ENCODE measurements around the gene MZT2A.
"Not testable (repeated sequence)": the region's sequence is repeated elsewhere in the genome, so short reads cannot be mapped to it uniquely, and the experiment has no call there.

Gene MZT2A

DNA sequence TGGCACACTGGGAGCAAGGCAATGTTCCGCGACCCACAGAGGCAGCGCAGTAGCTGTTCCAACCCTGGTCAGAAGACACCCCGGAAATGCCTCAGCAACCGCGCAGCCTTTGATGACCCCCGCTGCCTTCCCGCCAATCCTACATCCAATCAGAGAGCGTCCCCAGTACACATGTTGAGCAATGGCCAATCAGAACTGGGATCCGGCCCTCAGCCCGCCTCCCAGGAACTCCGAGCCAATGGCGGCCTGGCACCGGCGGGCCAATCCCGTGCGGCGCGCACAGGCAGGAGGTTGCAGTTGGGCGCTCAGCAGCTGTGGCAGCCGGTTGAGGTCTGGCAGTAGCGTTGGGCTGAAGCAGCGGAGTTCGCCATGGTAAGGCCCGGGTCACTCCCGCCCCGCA is 16.4 kb downstream of the MZT2A start, which contains the start of gene TUBA3D:
TUBA3D (plus strand) TSS at position 289 of the 400 bp plus-strand sequence; CDS start at position 370, 81 bp downstream.
- Histone ChIP-seq H3K36me3 (ENCODE audit: insufficient read depth) (no peaks in the 10 kb centered on the region), H3K27me3 (ENCODE audit: insufficient read depth, low read depth) (no peaks in the 10 kb centered on the region), H3K4me2 (no peak within 1 kb of the TSS), H3K79me2 (ENCODE audit: insufficient read depth, low read depth) (no peaks in the 10 kb centered on the region), H3K4me1 (ENCODE audit: low read depth, poor library complexity, severe bottlenecking) (no peaks in the 10 kb centered on the region), H3K27ac (no peak within 1 kb of the TSS), H3K4me3 (IDR thresholded peaks at IDR 0.05; ENCODE audit: insufficient read depth, low read depth, low read length) (no peak within 1 kb of the TSS), H4K20me1 (ENCODE audit: insufficient read depth) (no peaks in the 10 kb centered on the region), H3K9ac (no peak within 1 kb of the TSS), H2AFZ (ENCODE audit: low read depth) (no peak within 1 kb of the TSS)
- TF ChIP-seq, protein P1, sequence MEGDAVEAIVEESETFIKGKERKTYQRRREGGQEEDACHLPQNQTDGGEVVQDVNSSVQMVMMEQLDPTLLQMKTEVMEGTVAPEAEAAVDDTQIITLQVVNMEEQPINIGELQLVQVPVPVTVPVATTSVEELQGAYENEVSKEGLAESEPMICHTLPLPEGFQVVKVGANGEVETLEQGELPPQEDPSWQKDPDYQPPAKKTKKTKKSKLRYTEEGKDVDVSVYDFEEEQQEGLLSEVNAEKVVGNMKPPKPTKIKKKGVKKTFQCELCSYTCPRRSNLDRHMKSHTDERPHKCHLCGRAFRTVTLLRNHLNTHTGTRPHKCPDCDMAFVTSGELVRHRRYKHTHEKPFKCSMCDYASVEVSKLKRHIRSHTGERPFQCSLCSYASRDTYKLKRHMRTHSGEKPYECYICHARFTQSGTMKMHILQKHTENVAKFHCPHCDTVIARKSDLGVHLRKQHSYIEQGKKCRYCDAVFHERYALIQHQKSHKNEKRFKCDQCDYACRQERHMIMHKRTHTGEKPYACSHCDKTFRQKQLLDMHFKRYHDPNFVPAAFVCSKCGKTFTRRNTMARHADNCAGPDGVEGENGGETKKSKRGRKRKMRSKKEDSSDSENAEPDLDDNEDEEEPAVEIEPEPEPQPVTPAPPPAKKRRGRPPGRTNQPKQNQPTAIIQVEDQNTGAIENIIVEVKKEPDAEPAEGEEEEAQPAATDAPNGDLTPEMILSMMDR (conservative IDR thresholded peaks at IDR 0.05; ENCODE audit: low read depth, low read length), result no peak

DNA sequence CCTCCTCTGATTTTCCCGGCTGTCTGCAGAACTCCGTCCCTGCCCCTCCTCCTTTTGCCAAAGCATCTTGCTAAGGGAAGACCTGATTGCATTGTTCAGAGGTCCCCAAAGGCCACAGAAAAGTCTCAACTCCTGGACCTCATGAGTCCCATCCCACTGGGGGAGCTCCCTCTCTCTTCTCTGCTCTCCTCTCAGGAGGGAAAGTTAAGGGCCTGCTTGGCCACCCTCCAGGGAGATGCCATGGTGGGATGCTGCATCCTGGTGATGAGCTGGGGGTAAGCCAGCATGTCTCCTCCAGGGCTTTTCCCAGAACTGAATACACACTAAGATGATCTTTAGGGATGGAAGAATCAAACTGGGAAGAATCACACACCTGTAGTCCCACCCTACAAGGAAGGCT is 18.9 kb downstream of the MZT2A start:
- not testable (repeated sequence) for H3K27me3 ChIP-seq (ENCODE audit: insufficient read depth, low read depth); H3K4me1 ChIP-seq (ENCODE audit: low read depth, poor library complexity, severe bottlenecking)

DNA sequence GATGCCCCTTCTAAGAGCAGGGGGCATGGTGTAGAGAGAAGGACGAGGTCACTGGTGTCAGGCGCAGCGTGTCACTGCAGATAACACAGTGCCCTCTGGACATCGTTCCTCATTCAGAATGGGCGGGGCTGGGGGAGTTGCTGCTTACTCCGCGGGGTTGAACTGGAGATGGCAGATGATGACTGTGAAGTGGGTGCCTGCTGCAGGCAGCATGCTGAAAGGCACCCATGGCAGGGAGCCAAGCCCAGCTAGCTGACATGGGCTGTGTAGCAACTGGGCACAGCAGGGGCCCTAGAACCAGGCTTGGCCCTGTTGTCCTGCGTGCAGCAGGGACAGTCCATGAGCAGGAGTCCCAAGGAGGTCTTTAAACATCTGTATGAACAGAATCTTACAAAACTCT is 20.6 kb downstream of the MZT2A start:
- not testable (repeated sequence) for H3K36me3 ChIP-seq (ENCODE audit: insufficient read depth); H3K9ac ChIP-seq; H3K4me3 ChIP-seq (IDR thresholded peaks at IDR 0.05; ENCODE audit: insufficient read depth, low read depth, low read length); H3K27ac ChIP-seq; H2AFZ ChIP-seq (ENCODE audit: low read depth); H3K79me2 ChIP-seq (ENCODE audit: insufficient read depth, low read depth); H3K4me1 ChIP-seq (ENCODE audit: low read depth, poor library complexity, severe bottlenecking); H3K4me2 ChIP-seq; H3K27me3 ChIP-seq (ENCODE audit: insufficient read depth, low read depth); H4K20me1 ChIP-seq (ENCODE audit: insufficient read depth)

More for the DNA sequence above, 18.9 kb downstream of the MZT2A start:
- not testable (repeated sequence) for H3K79me2 ChIP-seq (ENCODE audit: insufficient read depth, low read depth); H3K36me3 ChIP-seq (ENCODE audit: insufficient read depth); H4K20me1 ChIP-seq (ENCODE audit: insufficient read depth); H2AFZ ChIP-seq (ENCODE audit: low read depth); H3K4me3 ChIP-seq (IDR thresholded peaks at IDR 0.05; ENCODE audit: insufficient read depth, low read depth, low read length); H3K4me2 ChIP-seq; H3K9ac ChIP-seq; H3K27ac ChIP-seq

- H4K20me1 ChIP-seq (ENCODE audit: insufficient read depth); H3K27me3 ChIP-seq (ENCODE audit: insufficient read depth, low read depth); H2AFZ ChIP-seq (ENCODE audit: low read depth); H3K27ac ChIP-seq; H3K4me3 ChIP-seq (IDR thresholded peaks at IDR 0.05; ENCODE audit: insufficient read depth, low read depth, low read length); H3K36me3 ChIP-seq (ENCODE audit: insufficient read depth); H3K9ac ChIP-seq; H3K79me2 ChIP-seq (ENCODE audit: insufficient read depth, low read depth); H3K4me1 ChIP-seq (ENCODE audit: low read depth, poor library complexity, severe bottlenecking); H3K4me2 ChIP-seq: not testable (repeated sequence)
Measured at GRCh38 chr2:131470944-131471343, 21.3 kb downstream of the MZT2A start.

DNA sequence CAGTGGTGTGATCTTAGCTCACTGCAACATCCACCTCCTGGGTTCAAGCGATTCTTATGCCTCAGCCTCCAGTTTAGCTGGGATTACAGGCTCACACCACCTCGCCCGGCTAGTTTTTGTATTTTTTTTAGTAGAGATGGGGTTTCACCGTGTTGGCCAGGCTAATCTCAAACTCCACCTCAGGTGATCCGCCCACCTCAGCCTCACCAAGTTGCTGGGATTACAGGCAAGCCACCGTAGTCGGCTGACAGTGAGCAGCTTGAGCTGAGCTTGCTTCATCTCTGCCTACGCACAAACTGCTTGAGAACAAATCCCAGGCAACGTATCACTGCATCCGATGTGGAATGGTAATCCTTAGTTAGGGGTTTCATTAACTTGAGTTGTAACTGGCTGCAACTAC is 24.5 kb downstream of the MZT2A start:
- H3K27ac ChIP-seq; H3K27me3 ChIP-seq (ENCODE audit: insufficient read depth, low read depth); H3K4me1 ChIP-seq (ENCODE audit: low read depth, poor library complexity, severe bottlenecking); H4K20me1 ChIP-seq (ENCODE audit: insufficient read depth); H3K36me3 ChIP-seq (ENCODE audit: insufficient read depth); H3K4me3 ChIP-seq (IDR thresholded peaks at IDR 0.05; ENCODE audit: insufficient read depth, low read depth, low read length); H3K4me2 ChIP-seq; H2AFZ ChIP-seq (ENCODE audit: low read depth); H3K9ac ChIP-seq; H3K79me2 ChIP-seq (ENCODE audit: insufficient read depth, low read depth): not testable (repeated sequence)

GRCh38 chr2:131454914-131455313 is 37.3 kb downstream of the MZT2A start:
- H3K4me2 ChIP-seq, result not testable (repeated sequence)

DNA sequence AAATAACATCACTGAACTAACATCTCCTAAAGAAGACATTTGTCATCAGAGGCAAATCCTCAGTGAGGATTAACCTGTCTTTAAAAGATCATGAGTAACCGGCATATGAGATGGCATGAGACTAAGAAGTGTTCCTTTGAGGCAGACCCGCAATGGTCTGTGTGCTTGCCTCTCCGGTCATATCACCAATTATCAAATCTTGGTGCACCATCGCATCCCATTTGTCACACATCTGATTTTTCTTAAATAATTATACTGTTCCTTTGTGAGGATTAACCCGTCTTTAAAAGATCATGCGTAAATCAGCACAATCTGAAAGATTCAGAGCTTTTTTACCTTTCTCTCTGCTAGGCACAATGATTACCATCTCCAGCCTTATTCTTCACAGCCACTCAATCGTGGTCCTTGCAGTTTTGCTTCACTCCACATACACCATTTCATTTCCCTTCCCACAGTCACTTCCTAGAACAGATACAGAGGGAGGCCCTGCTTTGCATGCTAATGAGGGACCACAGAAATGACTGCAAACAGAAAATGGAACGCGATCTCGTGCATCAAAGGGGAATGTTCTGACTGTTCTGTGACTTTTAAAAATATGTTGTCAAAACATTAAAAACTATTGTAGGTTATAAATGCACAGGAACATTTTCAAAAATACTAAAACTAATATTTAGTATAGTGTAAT is 40.8 kb downstream of the MZT2A start:
- not testable (repeated sequence) for H3K4me1 ChIP-seq (ENCODE audit: low read depth, poor library complexity, severe bottlenecking); H3K79me2 ChIP-seq (ENCODE audit: insufficient read depth, low read depth); H3K9ac ChIP-seq; H2AFZ ChIP-seq (ENCODE audit: low read depth); H3K27ac ChIP-seq; H3K4me3 ChIP-seq (IDR thresholded peaks at IDR 0.05; ENCODE audit: insufficient read depth, low read depth, low read length); H3K36me3 ChIP-seq (ENCODE audit: insufficient read depth); H4K20me1 ChIP-seq (ENCODE audit: insufficient read depth); H3K4me2 ChIP-seq; H3K27me3 ChIP-seq (ENCODE audit: insufficient read depth, low read depth)

More at GRCh38 chr2:131454914-131455313, 37.3 kb downstream of the MZT2A start:
- not testable (repeated sequence) for H3K36me3 ChIP-seq (ENCODE audit: insufficient read depth); H3K4me3 ChIP-seq (IDR thresholded peaks at IDR 0.05; ENCODE audit: insufficient read depth, low read depth, low read length); H3K27ac ChIP-seq; H3K79me2 ChIP-seq (ENCODE audit: insufficient read depth, low read depth); H4K20me1 ChIP-seq (ENCODE audit: insufficient read depth); H2AFZ ChIP-seq (ENCODE audit: low read depth); H3K9ac ChIP-seq; H3K27me3 ChIP-seq (ENCODE audit: insufficient read depth, low read depth); H3K4me1 ChIP-seq (ENCODE audit: low read depth, poor library complexity, severe bottlenecking)

DNA sequence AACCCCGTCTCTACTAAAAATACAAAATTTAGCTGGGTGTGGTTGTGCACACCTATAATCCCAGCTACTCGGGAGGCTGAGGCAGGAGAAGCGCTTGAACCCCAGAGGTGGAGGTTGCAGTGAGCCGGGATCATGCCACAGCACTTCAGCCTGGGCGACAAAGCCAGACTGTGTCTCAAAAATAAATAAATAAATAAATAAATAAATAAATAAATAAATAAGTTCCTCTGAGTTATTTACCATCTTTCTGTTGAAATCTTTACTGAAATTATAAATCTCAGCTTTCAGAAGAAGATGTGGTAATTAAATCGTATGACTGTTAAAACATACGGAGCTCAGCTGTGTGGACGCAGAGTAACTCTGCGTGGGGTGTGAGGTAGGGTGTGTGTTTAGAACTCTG is 44.2 kb downstream of the MZT2A start:
- H2AFZ ChIP-seq (ENCODE audit: low read depth); H3K4me1 ChIP-seq (ENCODE audit: low read depth, poor library complexity, severe bottlenecking); H3K4me3 ChIP-seq (IDR thresholded peaks at IDR 0.05; ENCODE audit: insufficient read depth, low read depth, low read length); H4K20me1 ChIP-seq (ENCODE audit: insufficient read depth); H3K36me3 ChIP-seq (ENCODE audit: insufficient read depth); H3K79me2 ChIP-seq (ENCODE audit: insufficient read depth, low read depth); H3K9ac ChIP-seq; H3K4me2 ChIP-seq; H3K27me3 ChIP-seq (ENCODE audit: insufficient read depth, low read depth); H3K27ac ChIP-seq: not testable (repeated sequence)

Measured in KMS-11 (cell line).